Mucosa of descending colon (tissue), 3 donors: Measurements from ENCODE around the gene NCBP3. TPM values are rescaled to one million over a fixed set of nuclear protein-coding genes. Genes with fewer than 3 reads are reported as not detected.

Experiments
- ATAC-seq: fragments of 200-7000 bp; cut with Tn5 transposase; one replicate; pipeline ENCODE4 v1.9.1; 2020; ENCODE audit warnings: mild to moderate bottlenecking, moderate library complexity
- DNase-seq, 3 donors: peaks; one replicate each; pipeline ENCODE4 v3.0.0-alpha.2; 2020
- H3K36me3 ChIP-seq: fragments of 200-600 bp; one replicate; pipeline ENCODE4 v1.8.0; 2021; ENCODE audit warnings: low read depth, mild to moderate bottlenecking
- H3K4me1 ChIP-seq: fragments of 200-600 bp; one replicate; pipeline ENCODE4 v1.8.0; 2021; ENCODE audit warnings: low read depth, mild to moderate bottlenecking
- H3K4me3 ChIP-seq: fragments of 200-600 bp; one replicate; pipeline ENCODE4 v1.8.0; 2021; ENCODE audit warnings: mild to moderate bottlenecking
- H3K9me3 ChIP-seq: fragments of 200-600 bp; one replicate; pipeline ENCODE4 v1.8.0; 2021; ENCODE audit warnings: mild to moderate bottlenecking
- intact Hi-C, 2 donors: fragments of 100-400 bp; cut with DNase I in 1 of 2; cut with micrococcal nuclease in 1 of 2; formaldehyde crosslinking; loops; one replicate each; pipeline versions ENCODE4 v1.11.0 to v1.11.1; 2022; cut with DNase I, micrococcal nuclease
- total RNA-seq, 3 donors: library from RNA; stranded (reverse); fragmentation: NEBNext Ultra II Directional in 2 of 3; extraction: Animal tissue kit (Norgen Biotek cat#: 25700) in 2 of 3; gene quantifications; one replicate each; pipeline versions ENCODE4 v1.2.1 to v1.2.4, GENCODE V29; 2021 to 2023
- TF ChIP-seq, protein P1 (sequence below): fragments of 200-600 bp; IDR thresholded peaks from one replicate; pipeline ENCODE4 v1.8.0; 2022; ENCODE audit warnings: antibody characterized with exemption, mild to moderate bottlenecking
- donor health status: DM: no; HTN: no; CAD: no; lungs with moderate emphysema.
- donor health status: DM: no; HTN: no; CAD: no.
- donor health status: DM: no; HTN: yes; CAD: no.

NCBP3 gene
- total RNA-seq, 3 donors from 2014 or later = 39.4 to 50.5 (median 44.7) TPM

DNA sequence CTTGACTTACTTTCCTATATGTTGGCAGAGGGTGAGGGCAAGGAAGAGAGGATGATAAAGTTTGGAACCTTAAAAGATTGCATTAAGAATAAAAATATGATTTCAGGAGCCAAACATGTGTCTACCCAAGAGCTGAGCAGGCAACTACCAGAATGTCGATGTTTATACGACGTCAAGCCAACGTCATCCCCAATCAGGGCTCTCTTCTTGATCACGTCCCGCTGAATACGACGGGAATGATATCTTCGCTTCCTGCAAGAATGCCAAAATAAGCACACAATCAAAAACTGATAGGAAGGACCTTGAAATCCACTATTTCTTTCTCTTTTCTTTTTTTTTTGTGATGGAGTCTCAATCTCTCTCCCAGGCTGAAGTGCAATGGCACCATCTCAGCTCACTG lies 24.9 kb downstream of the NCBP3 start:
- no peaks in the 10 kb centered on the region for H3K36me3 ChIP-seq
- no peak for ATAC-seq
- no peaks in the 10 kb centered on the region for H3K4me1 ChIP-seq
- H3K4me3 ChIP-seq = no peak overlapping the region
- no peaks in the 10 kb centered on the region for H3K9me3 ChIP-seq
- intact Hi-C loops = no loop called here
- TF ChIP-seq, protein P1, sequence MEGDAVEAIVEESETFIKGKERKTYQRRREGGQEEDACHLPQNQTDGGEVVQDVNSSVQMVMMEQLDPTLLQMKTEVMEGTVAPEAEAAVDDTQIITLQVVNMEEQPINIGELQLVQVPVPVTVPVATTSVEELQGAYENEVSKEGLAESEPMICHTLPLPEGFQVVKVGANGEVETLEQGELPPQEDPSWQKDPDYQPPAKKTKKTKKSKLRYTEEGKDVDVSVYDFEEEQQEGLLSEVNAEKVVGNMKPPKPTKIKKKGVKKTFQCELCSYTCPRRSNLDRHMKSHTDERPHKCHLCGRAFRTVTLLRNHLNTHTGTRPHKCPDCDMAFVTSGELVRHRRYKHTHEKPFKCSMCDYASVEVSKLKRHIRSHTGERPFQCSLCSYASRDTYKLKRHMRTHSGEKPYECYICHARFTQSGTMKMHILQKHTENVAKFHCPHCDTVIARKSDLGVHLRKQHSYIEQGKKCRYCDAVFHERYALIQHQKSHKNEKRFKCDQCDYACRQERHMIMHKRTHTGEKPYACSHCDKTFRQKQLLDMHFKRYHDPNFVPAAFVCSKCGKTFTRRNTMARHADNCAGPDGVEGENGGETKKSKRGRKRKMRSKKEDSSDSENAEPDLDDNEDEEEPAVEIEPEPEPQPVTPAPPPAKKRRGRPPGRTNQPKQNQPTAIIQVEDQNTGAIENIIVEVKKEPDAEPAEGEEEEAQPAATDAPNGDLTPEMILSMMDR = no peak
- DNase-seq = no peak

DNA sequence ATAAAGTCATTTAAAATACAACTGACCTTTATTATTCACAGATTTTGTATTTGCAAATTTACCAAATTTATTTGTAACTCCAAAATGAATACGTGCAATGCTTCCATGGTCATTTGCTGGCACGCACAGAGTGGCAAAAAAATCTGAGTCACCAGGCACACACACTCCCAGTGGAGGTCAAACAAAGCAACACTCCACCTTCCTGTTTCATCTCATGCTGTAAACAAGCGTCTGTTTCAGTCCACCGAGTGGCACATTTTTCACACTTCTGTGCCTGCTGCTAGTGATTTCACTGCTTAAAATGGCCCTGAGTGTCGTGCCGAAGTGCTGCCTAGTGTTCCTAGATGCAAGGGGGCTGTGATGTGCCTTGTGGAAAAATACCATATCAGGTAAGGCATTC lies 27.3 kb downstream of the NCBP3 start:
- Histone ChIP-seq H3K9me3 (no peaks in the 10 kb centered on the region), H3K36me3 (no peaks in the 10 kb centered on the region), H3K4me3 (no peak overlapping the region), H3K4me1 (no peaks in the 10 kb centered on the region)
- no peak for DNase-seq
- no peak for ATAC-seq
- intact Hi-C loops = no loop called here
- TF ChIP-seq, protein P1 = no peak

DNA sequence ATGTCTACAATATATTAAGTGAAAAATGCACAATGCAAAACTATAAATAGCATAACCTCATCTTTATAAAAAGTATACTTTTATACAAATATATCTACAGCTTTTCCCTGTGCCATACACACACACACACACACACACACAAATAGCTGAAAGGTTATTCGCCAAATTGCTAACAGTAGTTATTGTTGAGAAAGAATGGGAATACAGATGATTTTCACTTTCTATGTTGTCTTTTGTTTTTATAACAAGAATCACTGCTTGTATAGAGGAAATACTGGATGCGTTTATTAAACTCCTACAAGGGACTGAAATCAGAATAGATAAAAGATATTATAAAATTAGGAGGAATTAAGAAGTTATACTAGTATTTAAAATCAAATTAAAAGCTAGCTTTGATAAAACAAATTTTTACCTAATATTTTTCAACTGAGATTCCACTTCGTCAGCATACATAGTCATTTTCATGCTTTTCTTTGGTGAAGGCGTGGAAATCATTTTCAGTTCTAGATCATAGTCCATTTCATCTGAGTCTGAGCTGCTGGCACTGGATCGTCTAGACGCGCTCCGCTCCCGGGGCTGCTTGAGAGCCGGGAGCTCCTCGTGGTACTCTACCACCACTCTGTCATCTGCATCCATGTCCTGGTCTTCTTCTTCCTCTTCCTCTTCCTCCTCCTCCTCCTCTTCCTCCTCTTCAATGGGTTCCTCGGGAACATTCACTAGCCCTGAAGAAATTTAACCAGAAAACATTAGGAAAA lies 28.0 kb downstream of the NCBP3 start:
- ATAC-seq (no peak), DNase-seq (no peak)
- Histone ChIP-seq H3K9me3 (no peaks in the 10 kb centered on the region), H3K36me3 (no peaks in the 10 kb centered on the region), H3K4me1 (no peaks in the 10 kb centered on the region), H3K4me3 (no peak overlapping the region)
- TF ChIP-seq, protein P1 = no peak
- intact Hi-C loops = no loop called here

DNA sequence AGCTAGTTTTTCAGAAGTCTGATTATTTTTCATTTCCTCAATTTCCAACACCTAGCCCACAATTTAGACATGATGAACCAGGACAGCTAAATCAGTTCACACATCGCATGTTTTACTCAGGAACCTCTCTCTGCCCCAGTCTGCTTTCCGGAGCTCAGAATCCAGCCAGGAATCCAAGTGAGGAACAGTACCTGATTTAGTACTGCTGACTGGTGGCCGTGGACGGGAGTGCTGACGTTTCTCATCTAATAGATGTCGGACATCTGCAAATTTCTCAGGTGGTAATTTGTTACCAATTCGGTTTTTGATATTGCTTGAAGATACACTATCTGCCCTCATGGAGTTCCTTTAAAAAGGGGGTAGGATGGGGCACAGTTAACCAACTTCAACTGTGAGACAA lies 30.1 kb downstream of the NCBP3 start:
- Histone ChIP-seq H3K4me3 (no peak overlapping the region), H3K36me3 (no peaks in the 10 kb centered on the region), H3K4me1 (no peaks in the 10 kb centered on the region), H3K9me3 (no peaks in the 10 kb centered on the region)
- ATAC-seq (no peak), DNase-seq (no peak)
- TF ChIP-seq, protein P1 = no peak
- intact Hi-C loops = no loop called here

DNA sequence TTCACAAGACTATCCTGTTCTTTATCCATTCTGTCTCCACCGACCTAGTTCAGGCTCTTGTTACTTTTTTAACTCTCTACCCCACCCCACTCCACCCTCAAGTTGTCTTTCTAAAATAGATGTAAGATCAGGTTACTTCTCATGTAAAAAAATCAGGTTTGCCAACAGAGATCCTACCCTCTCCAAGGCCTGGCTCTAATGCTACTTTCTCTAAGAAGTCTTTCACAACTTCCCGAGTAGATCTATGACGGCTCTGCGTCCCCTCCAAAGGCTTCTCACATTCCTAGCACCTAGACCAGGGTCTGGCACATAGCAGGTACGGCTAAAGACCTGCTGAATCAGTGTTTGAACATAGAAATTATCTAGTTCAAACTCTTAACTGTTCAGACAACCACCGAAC lies 30.9 kb downstream of the NCBP3 start:
- no peak for ATAC-seq
- Histone ChIP-seq H3K4me1 (no peaks in the 10 kb centered on the region), H3K9me3 (no peaks in the 10 kb centered on the region), H3K4me3 (no peak overlapping the region), H3K36me3 (no peaks in the 10 kb centered on the region)
- no peak for DNase-seq
- intact Hi-C loops = no loop called here
- TF ChIP-seq, protein P1 = no peak
